HepG2 (cell line): ENCODE data around the gene FOXL3. TPM values are rescaled to one million over a fixed set of nuclear protein-coding genes. Genes with fewer than 3 reads are reported as not detected.

ENCODE experiments used
- CENPX ChIP-seq: sonication (generic); formaldehyde crosslinking; IDR thresholded peaks from 2 replicates; pipeline ENCODE4 v1.9.0; 2021; ENCODE audit warnings: mild to moderate bottlenecking, missing genetic modification reagents, moderate library complexity
- LRRFIP1 ChIP-seq: sonication (generic); formaldehyde crosslinking; conservative IDR thresholded peaks from 2 replicates; pipeline ENCODE4 v1.4.0; 2020; ENCODE audit warnings: missing genetic modification reagents
- U2AF2 ChIP-seq: fragments of 200-400 bp; formaldehyde crosslinking; IDR thresholded peaks from 2 replicates; pipeline ENCODE4 v1.6.1; 2017; ENCODE audit warnings: low read depth, mild to moderate bottlenecking, low read length
- ZBED4 ChIP-seq: sonication (generic); formaldehyde crosslinking; IDR thresholded peaks from 2 replicates; pipeline ENCODE4 v1.4.0; 2020; ENCODE audit warnings: missing genetic modification reagents, borderline replicate concordance
- ZBTB10 ChIP-seq: sonication (generic); formaldehyde crosslinking; IDR thresholded peaks from 2 replicates; pipeline ENCODE4 v1.4.0; 2020; ENCODE audit warnings: missing genetic modification reagents, borderline replicate concordance
- ZFP62 ChIP-seq: sonication (generic); formaldehyde crosslinking; IDR thresholded peaks from 2 replicates; pipeline ENCODE4 v1.4.0; 2020; ENCODE audit warnings: missing genetic modification reagents
- polyA plus RNA-seq, 8 experiments: library from polyadenylated mRNA; depleted of rRNA in 3 of 8; stranded (reverse) in 7 of 8; unstranded in 1 of 8; fragments of >200 nt; fragmentation: Illumina TruSeq in 4 of 8; extraction: Trizol in 4 of 8; gene quantifications; 2 replicates each; pipeline versions ENCODE4 v1.2.1 to v1.2.3, GENCODE V29; 2011 to 2016; ENCODE audit warnings: low read depth in 4 of 8, missing spikeins in 1 of 8, mixed read lengths in 1 of 8; ENCODE audit not compliant: insufficient read depth in 1 of 8
- total RNA-seq, 5 experiments: library from RNA; depleted of rRNA; stranded (reverse); fragments of >200 nt; fragmentation: Illumina TruSeq; extraction: Trizol; gene quantifications; 2 replicates each; pipeline ENCODE4 v1.2.3, GENCODE V29; 2016; ENCODE audit warnings: low read depth in 1 of 5

The FOXL3 gene
- total and polyA plus RNA-seq, 2 of the 13 experiments (the other 11 are each of a cell fraction or from before 2014, with no cell fraction given), result not detected

- TF ChIP-seq ZBED4 (CRISPR knock-in tag) (no peak), ZFP62 (CRISPR knock-in tag) (no peak), U2AF2 (no peak), LRRFIP1 (no peak), ZBTB10 (CRISPR knock-in tag) (no peak), CENPX (CRISPR knock-in tag) (no peak)
These were observed 30.8 kb upstream of the FOXL3 start (continued) for GRCh38 chr7:259191-259505.
